ENCODE measurements around the gene IL15RA.
A peak's percentile ranks its signal among the peaks of the same experiment; 100 is the strongest.

Gene IL15RA

GRCh38 chr10:5977471-5978229, at the start of gene IL15RA:
IL15RA (minus strand) TSS chr10:5977543; CDS start chr10:5977492, 51 bp downstream.
- peak; percentile 86 for DNase-seq (ENCODE audit: extremely low read depth, insufficient read length)
- no peaks in the 10 kb centered on the region for H3K27me3 ChIP-seq (replicated peaks; ENCODE audit: control insufficient read depth, insufficient read depth, low read length)
- H3K36me3 ChIP-seq (ENCODE audit: control insufficient read depth, insufficient read depth, low read length): no peaks in the 10 kb centered on the region
- peak within 1 kb of the TSS; percentile 94 for H3K4me3 ChIP-seq (replicated peaks; ENCODE audit: low read depth, low read length)
- TF ChIP-seq CTCF (IDR thresholded peaks at IDR 0.05; ENCODE audit: insufficient read depth, low read length, poor library complexity, severe bottlenecking): peak; percentile 10

GRCh38 chr10:6025683-6026255, 48.4 kb upstream of the IL15RA start:
- no peak for DNase-seq (ENCODE audit: extremely low read depth, insufficient read length)
- no peaks in the 10 kb centered on the region for H3K36me3 ChIP-seq (ENCODE audit: control insufficient read depth, insufficient read depth, low read length)
- TF ChIP-seq CTCF (IDR thresholded peaks at IDR 0.05; ENCODE audit: insufficient read depth, low read length, poor library complexity, severe bottlenecking): no peak
- no peaks in the 10 kb centered on the region for H3K27me3 ChIP-seq (replicated peaks; ENCODE audit: control insufficient read depth, insufficient read depth, low read length)
- no peak overlapping the region for H3K4me3 ChIP-seq (replicated peaks; ENCODE audit: low read depth, low read length)

GRCh38 chr10:6024334-6024682, 47.0 kb upstream of the IL15RA start:
- Histone ChIP-seq H3K27me3 (replicated peaks; ENCODE audit: control insufficient read depth, insufficient read depth, low read length) (no peaks in the 10 kb centered on the region), H3K4me3 (replicated peaks; ENCODE audit: low read depth, low read length) (no peak overlapping the region), H3K36me3 (ENCODE audit: control insufficient read depth, insufficient read depth, low read length) (no peaks in the 10 kb centered on the region)
- no peak for TF ChIP-seq CTCF (IDR thresholded peaks at IDR 0.05; ENCODE audit: insufficient read depth, low read length, poor library complexity, severe bottlenecking)
- no peak for DNase-seq (ENCODE audit: extremely low read depth, insufficient read length)

GRCh38 chr10:6023661-6024333, 46.5 kb upstream of the IL15RA start:
- Histone ChIP-seq H3K27me3 (replicated peaks; ENCODE audit: control insufficient read depth, insufficient read depth, low read length) (no peaks in the 10 kb centered on the region), H3K4me3 (replicated peaks; ENCODE audit: low read depth, low read length) (no peak overlapping the region), H3K36me3 (ENCODE audit: control insufficient read depth, insufficient read depth, low read length) (no peaks in the 10 kb centered on the region)
- no peak for TF ChIP-seq CTCF (IDR thresholded peaks at IDR 0.05; ENCODE audit: insufficient read depth, low read length, poor library complexity, severe bottlenecking)
- no peak for DNase-seq (ENCODE audit: extremely low read depth, insufficient read length)

GRCh38 chr10:6022660-6023059, 45.3 kb upstream of the IL15RA start:
- H3K27me3 ChIP-seq (replicated peaks; ENCODE audit: control insufficient read depth, insufficient read depth, low read length): no peaks in the 10 kb centered on the region
- no peaks in the 10 kb centered on the region for H3K36me3 ChIP-seq (ENCODE audit: control insufficient read depth, insufficient read depth, low read length)
- no peak overlapping the region for H3K4me3 ChIP-seq (replicated peaks; ENCODE audit: low read depth, low read length)
- DNase-seq (ENCODE audit: extremely low read depth, insufficient read length): no peak
- no peak for TF ChIP-seq CTCF (IDR thresholded peaks at IDR 0.05; ENCODE audit: insufficient read depth, low read length, poor library complexity, severe bottlenecking)

Data from GM06990 (cell line).